ENCODE data around the gene PPP1R3C.

The PPP1R3C gene

DNA sequence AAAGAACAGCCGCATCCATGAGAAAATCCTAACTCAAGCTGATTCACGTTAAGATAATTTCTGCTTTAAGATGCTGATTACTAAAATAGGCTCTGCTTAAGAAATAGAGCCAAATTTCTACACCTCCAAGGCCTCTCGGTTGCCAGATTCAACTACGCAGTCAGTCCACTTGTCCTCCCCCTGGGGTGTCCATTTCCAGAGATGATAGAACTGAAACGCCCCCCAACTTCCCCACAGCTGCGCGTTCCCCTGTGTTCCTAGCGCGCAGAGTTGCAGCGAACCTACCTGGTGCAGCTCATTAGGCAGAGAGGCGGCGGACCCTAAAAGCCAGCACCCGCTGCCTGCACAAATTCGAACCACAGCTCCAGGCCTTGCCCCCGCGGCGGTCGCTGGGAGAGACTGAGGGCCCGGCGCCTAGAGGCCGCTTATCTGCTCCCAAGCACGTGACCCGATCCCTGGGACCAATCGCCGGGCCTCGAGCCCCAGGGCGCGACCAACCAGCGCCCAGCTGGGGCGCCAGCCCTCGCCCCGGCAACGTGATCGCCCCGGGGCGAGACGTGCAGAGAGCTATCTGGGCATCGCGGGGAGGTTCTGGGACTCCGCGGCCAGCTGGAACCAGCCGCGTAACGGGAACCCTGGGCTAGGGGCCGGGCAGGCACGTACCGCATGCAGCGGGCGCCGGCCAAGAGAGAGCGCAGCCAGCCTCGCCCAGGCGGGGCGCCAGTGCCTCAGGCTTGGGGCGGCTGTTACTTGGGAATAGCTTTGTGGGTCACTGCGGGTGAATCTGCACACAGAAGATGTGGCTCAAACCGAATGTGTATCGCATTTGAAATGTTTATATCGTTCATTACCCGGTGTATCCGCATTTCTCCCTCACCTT lies at the start of gene PPP1R3C:
TSS of gene PPP1R3C (minus strand) at position 401 of the 880 bp plus-strand sequence. CDS start at position 299, 102 bp downstream.
- peak within 1 kb of the TSS; percentile 79 for H3K4me3 ChIP-seq (ENCODE audit: low read depth, low read length)
- POLR2A ChIA-PET = interaction anchor here (0.6 to 3.0 kb wide), 40 partner anchors 11 to 334 kb away, joined by 3 to 60 read pairs (median 5); partner anchors contain the start of gene TNKS2
- CTCF ChIA-PET = interaction anchor here (0.6 to 7.9 kb wide), 20 partner anchors 10 to 753 kb away, joined by 3 to 163 read pairs (median 7); no protein-coding TSS in a partner anchor
- DNase-seq (ENCODE audit: low read depth, low spot score) = peak; percentile 80
- TF ChIP-seq, protein P1, sequence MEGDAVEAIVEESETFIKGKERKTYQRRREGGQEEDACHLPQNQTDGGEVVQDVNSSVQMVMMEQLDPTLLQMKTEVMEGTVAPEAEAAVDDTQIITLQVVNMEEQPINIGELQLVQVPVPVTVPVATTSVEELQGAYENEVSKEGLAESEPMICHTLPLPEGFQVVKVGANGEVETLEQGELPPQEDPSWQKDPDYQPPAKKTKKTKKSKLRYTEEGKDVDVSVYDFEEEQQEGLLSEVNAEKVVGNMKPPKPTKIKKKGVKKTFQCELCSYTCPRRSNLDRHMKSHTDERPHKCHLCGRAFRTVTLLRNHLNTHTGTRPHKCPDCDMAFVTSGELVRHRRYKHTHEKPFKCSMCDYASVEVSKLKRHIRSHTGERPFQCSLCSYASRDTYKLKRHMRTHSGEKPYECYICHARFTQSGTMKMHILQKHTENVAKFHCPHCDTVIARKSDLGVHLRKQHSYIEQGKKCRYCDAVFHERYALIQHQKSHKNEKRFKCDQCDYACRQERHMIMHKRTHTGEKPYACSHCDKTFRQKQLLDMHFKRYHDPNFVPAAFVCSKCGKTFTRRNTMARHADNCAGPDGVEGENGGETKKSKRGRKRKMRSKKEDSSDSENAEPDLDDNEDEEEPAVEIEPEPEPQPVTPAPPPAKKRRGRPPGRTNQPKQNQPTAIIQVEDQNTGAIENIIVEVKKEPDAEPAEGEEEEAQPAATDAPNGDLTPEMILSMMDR (IDR thresholded peaks at IDR 0.05; ENCODE audit: insufficient read depth, low read length, missing control alignments) = peak; percentile 68

DNA sequence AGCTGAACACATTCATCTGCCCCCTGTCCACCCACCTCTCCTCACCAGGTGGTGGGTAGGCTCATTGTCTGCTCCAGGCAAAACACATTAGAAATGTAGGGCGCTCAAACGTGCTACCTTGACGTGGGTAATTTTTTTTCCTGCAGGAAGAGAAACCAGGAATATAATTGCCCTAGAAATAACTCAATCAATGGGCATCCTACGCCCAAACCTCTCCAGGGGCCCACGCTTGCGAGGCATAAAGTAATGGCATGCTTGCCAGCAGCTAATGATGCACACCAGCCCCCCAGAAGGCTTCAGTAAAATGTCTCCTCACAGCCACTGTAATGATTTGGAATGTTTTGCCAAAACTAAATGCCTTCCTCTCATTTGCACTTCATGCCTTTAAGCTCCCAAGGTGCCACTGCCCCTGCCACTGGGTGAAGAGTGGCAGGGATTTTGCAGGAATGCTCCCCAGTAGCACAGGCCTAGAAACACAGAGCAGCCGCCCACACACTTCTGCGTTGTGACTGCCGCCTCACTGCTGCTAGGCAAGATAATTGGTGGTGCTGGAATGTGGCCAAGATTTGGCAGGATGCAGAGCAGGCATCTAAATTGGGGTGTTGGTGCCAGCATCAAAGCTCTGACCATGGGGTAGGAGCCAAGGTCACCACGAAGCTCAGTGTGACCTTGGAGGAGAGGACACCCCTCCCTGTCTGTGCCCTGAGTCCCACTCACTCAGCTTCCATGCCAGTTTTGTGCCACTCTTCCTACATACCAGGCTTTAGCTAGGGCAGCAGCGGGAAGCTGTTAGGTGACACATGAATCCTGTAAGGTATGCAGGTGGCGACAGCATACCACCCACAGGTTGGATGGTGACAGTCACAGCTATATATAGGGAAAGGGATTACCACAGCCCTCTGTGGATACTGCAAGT lies 48.7 kb upstream of the PPP1R3C start:
- DNase-seq (ENCODE audit: low read depth, low spot score) = no peak
- TF ChIP-seq, protein P1 (IDR thresholded peaks at IDR 0.05; ENCODE audit: insufficient read depth, low read length, missing control alignments) = no peak
- H3K4me3 ChIP-seq (ENCODE audit: low read depth, low read length) = no peak overlapping the region
- CTCF ChIA-PET = interaction anchor here (1.2 to 3.0 kb wide), 4 partner anchors 13 to 47 kb away, joined by 3 to 17 read pairs (median 6); no protein-coding TSS in a partner anchor
- POLR2A ChIA-PET = no interaction called here

DNA sequence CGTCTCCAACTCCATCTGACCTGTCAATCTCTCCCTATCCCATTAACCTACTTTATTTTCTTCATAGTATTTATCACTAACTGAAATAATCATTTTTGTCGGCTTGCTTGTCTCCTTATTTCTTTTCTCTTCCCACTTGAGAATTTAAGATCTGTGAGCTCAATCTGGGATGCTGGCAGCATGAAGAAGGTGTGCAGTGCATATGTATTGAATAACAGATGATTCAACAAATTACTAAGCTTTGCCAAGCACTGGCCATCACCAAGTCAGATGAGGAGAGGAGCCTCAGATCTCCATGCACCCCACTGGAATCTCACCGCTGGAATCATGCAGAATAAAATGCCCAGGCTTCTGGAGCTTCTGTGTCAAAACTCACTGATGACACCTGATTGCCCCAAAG lies 47.6 kb upstream of the PPP1R3C start:
- no peak for DNase-seq (ENCODE audit: low read depth, low spot score)
- ChIA-PET POLR2A (no interaction called here), CTCF (interaction anchor here (1.3 to 3.0 kb wide), 3 partner anchors 9 to 45 kb away, joined by 3 to 17 read pairs (median 6); no protein-coding TSS in a partner anchor)
- H3K4me3 ChIP-seq (ENCODE audit: low read depth, low read length) = no peak overlapping the region
- TF ChIP-seq, protein P1 (IDR thresholded peaks at IDR 0.05; ENCODE audit: insufficient read depth, low read length, missing control alignments) = no peak

DNA sequence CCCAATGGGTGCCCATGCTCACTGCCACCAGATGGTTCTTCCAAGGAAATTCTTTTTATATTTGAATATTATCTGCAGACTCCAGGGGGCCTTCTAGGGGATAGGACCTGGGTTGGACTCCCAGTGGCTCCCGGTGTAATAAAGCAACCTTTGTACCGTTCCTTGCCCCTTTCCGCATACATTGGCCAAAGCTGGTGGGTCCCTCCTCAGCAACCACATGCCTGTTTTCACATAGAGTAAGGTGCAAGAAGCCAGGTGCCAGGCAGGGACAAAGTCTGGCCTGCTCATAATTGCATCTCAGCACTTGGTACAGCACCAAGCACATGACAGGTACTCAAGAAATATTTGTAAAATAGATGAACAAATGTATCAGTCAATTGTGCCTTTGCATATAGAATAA lies 46.4 kb upstream of the PPP1R3C start:
- TF ChIP-seq, protein P1 (IDR thresholded peaks at IDR 0.05; ENCODE audit: insufficient read depth, low read length, missing control alignments) = no peak
- ChIA-PET CTCF (interaction anchor here (2.1 to 3.0 kb wide), 2 partner anchors 15 to 44 kb away, joined by 6 to 17 read pairs; no protein-coding TSS in a partner anchor), POLR2A (no interaction called here)
- DNase-seq (ENCODE audit: low read depth, low spot score) = no peak
- no peak overlapping the region for H3K4me3 ChIP-seq (ENCODE audit: low read depth, low read length)

DNA sequence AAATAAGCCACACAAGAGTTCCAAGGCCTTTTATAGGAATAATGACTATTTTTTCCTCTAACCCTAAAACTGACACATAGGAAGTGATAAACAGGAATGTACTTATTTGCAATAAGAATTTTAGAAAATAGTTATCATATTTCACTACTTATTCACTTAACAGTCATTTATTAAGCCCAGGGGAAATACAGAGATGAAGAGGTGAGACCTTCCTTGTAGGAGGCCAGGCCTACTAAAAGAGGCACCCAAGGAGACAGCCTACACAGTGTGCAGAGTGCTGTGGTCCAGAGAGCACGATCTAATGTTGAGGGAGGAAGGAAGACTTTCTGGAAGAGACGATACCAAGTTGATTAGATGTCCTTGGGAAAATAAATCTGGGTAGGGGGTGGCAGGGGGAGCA lies 45.0 kb upstream of the PPP1R3C start:
- no peak overlapping the region for H3K4me3 ChIP-seq (ENCODE audit: low read depth, low read length)
- DNase-seq (ENCODE audit: low read depth, low spot score) = no peak
- POLR2A ChIA-PET = no interaction called here
- CTCF ChIA-PET = interaction anchor here (1.0 to 2.1 kb wide), 2 partner anchors 43 to 126 kb away, joined by 3 to 6 read pairs; no protein-coding TSS in a partner anchor
- TF ChIP-seq, protein P1 (IDR thresholded peaks at IDR 0.05; ENCODE audit: insufficient read depth, low read length, missing control alignments) = no peak

Data from AG04449 (cell line).